Measurements from ENCODE around the gene SQSTM1.
A peak's percentile ranks its signal among the peaks of the same experiment; 100 is the strongest.

SQSTM1 gene

DNA sequence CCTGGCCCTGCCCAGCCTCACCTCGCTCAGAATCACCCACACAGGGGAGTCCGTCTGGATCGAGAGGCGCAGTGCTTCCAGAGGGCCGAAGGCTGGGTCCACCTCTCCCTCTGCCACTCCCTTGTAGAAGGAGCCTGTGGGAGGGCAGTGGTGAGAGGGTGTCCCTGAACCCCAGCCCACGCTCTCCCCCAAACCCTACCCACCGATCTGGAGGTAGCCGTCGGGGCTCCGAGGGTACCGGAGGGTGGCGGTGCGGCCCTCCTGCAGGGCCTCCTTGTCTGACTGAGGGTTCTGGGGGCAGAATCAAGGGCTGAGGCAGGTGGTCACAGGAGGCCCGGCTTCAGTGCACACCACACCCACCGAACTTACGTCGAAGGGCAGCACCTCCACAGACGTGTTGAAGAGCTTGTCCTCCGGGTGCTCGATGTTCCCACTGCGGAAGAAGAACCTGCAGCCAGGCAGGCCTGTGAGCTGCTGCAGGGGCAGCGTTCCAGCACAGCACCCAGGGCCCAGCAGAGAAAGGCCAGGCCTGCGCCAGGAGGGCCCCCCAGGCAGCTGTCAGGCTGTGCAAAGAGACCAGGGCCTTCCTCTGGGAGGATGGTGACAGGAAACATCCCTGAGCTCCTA, 22.4 kb upstream of the SQSTM1 start:
- TF ChIP-seq, protein P1, sequence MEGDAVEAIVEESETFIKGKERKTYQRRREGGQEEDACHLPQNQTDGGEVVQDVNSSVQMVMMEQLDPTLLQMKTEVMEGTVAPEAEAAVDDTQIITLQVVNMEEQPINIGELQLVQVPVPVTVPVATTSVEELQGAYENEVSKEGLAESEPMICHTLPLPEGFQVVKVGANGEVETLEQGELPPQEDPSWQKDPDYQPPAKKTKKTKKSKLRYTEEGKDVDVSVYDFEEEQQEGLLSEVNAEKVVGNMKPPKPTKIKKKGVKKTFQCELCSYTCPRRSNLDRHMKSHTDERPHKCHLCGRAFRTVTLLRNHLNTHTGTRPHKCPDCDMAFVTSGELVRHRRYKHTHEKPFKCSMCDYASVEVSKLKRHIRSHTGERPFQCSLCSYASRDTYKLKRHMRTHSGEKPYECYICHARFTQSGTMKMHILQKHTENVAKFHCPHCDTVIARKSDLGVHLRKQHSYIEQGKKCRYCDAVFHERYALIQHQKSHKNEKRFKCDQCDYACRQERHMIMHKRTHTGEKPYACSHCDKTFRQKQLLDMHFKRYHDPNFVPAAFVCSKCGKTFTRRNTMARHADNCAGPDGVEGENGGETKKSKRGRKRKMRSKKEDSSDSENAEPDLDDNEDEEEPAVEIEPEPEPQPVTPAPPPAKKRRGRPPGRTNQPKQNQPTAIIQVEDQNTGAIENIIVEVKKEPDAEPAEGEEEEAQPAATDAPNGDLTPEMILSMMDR (IDR thresholded peaks at IDR 0.05; ENCODE audit: control insufficient read depth, extremely low read depth, insufficient read depth), result no peak
- H3K4me3 ChIP-seq (ENCODE audit: low read depth, low read length), result no peak overlapping the region
- no peak for DNase-seq (ENCODE audit: low read depth)

DNA sequence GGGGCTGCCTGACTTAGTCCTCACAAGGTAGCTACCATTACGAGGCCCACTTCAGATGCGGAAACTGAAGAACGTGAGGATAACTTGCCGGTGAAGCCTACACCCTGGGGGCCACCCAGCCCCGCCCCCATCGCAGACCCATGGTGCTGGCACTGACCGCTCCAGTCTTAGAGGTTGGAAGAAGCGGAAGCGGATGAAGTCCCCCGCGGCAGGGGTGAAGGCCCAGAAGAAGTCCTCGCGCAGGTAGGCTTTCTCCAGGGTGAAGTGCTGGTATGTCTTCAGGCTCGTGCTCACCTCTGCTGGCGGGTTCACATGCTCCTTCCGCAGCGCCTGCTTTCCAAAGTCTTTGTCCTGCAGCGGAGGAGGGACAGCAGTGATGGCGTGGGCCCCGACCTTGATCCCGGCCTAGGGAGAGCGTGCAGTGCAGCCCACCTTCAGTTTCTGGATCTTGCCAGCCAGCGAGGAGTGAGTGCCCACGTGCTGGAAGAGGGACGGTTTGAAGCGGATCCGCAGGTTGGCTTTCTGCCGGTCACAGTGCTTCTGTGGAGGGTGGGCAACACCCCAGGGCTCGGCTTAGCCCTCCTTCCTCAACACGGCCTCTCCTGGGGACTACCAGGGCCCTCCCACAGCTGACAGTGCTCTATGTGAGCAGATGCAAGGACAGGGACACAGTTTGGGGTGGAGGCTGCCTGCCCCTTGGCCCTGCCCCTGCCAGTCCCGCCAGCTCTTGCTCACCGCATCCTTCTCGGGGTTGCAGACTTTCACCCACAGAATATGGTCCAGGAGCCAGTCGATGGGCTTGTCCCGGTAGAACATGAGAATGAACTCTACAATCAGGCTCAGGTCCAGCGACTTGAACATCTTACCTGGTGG, 21.7 kb upstream of the SQSTM1 start:
- no peak for DNase-seq (ENCODE audit: low read depth)
- TF ChIP-seq, protein P1 (IDR thresholded peaks at IDR 0.05; ENCODE audit: control insufficient read depth, extremely low read depth, insufficient read depth), result no peak
- H3K4me3 ChIP-seq (ENCODE audit: low read depth, low read length), result no peak overlapping the region

DNA sequence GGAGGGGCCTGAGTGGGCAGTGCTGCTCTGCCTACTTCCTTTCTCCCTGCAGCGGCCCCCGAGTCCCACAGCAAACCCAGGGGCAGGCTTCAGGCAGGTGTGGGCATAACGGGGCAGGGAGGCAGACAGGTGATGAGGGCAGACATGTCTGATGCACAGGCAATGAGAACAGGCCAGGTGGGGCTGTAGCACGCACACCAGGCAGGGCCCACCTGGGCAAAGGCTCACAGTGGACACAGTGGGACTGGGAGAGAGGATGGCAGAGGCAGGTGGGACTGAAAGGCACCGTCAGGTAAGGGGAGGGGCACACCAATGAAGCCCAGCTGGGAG, 21.1 kb upstream of the SQSTM1 start:
- TF ChIP-seq, protein P1 (IDR thresholded peaks at IDR 0.05; ENCODE audit: control insufficient read depth, extremely low read depth, insufficient read depth), result no peak
- DNase-seq (ENCODE audit: low read depth), result no peak
- H3K4me3 ChIP-seq (ENCODE audit: low read depth, low read length), result no peak overlapping the region

DNA sequence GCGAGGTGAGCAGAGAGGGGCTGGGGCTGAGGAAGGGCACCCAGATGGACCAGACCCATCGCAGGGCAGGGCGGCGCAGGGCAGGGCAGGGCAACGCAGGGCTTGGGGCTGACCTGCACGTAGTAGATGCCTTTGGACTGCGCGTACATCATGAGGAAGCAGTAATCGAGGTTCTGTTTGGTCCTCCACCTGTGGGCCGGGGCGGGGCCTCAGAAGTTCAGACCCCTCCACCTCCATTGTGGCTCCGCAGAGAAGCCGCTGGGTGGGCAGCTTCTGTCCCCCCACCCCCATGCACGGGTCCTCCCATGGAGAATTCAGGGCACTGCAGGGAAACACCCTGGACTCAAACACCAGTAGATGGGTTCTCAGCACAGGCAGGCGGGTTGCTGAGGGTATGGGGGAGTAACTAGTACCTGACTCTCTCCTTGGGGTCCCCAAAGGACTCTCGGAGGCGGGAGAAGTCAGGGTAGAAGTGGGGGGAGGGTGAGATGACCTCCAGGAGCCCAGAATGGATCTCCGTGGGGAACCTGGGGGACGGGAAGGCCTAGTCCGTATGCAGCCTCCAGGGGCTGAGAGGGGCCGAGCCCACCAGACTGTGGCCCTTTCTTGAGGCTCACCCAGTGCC, 20.5 kb upstream of the SQSTM1 start:
- H3K4me3 ChIP-seq (ENCODE audit: low read depth, low read length), result no peak overlapping the region
- TF ChIP-seq, protein P1 (IDR thresholded peaks at IDR 0.05; ENCODE audit: control insufficient read depth, extremely low read depth, insufficient read depth), result no peak
- DNase-seq (ENCODE audit: low read depth), result no peak

DNA sequence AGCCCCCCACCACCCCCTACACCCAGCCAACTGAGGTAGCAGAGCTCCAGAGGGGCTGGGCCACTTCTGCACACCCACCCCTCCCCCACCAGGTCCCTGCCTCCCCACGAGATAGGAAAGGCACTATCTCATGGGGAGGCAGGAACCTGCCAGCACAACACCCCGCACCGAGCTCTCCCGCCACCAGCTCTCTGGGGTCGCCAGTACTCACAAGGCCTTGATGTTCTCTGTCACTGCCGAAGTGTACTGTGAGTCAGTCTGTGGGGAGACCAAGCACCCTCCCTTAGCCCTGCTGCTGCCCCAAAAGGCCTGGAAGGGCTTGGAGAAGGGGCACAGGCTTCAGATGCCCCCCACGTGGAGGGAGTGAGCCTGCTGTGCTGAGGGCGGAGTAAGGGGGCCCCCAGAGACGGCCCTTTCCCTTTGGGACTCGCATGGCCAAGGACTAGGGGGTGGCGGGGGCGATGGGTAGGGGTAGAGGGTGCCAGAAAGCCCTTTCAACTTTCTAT, 20.0 kb upstream of the SQSTM1 start:
- H3K4me3 ChIP-seq (ENCODE audit: low read depth, low read length), result no peak overlapping the region
- TF ChIP-seq, protein P1 (IDR thresholded peaks at IDR 0.05; ENCODE audit: control insufficient read depth, extremely low read depth, insufficient read depth), result no peak

DNA sequence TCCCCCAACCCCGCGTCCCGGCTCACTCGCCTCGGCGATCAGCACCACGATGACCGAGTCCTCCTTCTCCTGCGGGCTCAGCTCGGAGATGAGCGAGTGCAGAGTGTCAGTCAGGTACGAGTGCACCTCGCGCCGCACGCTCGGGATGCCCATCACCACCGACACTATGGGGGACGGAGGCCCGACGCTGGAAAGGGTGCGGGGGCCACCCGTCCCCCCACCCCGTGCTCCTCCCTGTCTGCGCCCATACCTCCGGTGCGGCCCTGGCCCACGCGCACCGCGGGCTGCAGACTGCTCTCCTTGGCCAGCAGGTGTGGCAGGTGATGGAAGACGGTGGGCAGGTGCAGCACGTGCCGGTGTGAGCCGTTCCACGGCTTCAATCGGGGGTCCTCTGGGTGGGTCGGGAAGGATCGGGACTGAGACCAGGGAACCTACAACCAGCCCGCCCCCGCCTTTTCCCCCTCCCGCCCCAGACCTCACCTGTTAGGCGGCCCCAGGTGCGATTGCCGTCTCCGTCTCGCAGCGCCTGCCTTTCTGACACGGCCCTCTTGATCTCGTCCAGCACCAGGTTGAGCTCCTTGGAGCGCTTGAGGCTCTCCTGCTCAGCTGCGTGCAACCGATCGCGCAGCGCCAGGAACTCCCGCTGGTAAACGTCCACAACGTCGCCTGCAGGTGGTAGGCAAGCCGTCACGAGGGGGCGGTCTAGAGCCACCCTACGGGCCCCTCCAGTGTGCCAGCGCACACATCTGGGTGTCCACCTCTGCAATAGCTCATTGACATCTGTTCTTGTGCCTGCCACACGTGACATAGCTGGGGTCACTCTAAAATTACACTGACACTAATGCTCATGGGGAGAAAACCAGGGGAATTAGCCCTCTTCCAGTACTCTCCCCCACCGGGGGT, 19.1 kb upstream of the SQSTM1 start:
- no peak for DNase-seq (ENCODE audit: low read depth)
- H3K4me3 ChIP-seq (ENCODE audit: low read depth, low read length), result no peak overlapping the region
- TF ChIP-seq, protein P1 (IDR thresholded peaks at IDR 0.05; ENCODE audit: control insufficient read depth, extremely low read depth, insufficient read depth), result 0 out of 2 replicates have a peak, but pooled peaks have one; percentile 11

More for the DNA sequence above, 20.0 kb upstream of the SQSTM1 start:
- no peak for DNase-seq (ENCODE audit: low read depth)
